Posterior cingulate gyrus (tissue), 11 donors: ENCODE results near the gene ATP11A.

Experiments used
- DNase-seq, 10 donors: peaks; one replicate each; pipeline versions ENCODE4 v3.0.0 to v3.0.0-alpha.2; 2020 to 2021; ENCODE audit warnings: mixed read lengths in 3 of 10
- intact Hi-C: fragments of 100-400 bp; cut with DNase I; formaldehyde crosslinking; loops from one replicate; pipeline ENCODE4 v1.15.1; 2023

ATP11A gene

DNA sequence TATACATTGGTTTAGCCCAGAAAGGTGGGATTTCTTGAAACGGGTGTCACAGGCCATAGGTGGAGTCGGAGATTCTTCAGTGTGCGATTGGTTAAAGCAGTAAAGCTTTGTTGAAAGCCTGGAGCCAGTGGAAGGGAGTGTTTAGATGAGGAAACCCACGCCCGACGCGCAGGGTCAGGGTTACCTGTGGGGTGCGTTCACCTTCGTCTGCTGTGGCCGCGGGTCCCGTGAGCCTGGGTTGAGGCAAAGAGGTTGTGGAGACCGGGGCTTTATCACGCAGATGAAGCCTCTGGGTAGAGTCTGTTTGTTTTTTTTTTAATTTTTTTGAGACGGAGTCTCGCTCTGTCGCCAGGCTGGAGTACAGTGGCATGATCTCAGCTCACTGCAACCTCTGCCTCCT lies 30.4 kb downstream of the ATP11A start:
- DNase-seq, result peak in 3 of 10 donors; percentile 32 to 57 (median 35)
- intact Hi-C loops, result no loop called here

DNA sequence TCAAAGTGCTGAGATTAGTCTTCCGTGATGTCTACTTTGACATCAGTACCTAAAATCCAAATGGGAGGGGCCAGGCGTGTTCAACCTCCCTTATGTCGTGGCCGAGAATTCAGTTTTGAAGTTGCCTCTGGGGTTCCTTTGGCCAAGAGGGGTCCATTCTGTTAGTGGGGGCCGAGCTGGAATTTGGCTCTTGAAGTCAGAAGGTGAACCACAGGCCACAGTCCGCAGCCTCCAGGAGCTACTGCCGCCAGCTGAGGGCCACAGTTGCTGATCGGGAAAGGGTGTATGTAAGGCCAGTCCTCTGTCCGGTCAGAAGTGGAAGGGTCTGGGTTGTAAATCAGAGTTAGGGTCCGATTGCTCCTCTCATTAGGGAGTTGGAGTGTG lies 31.0 kb downstream of the ATP11A start:
- intact Hi-C loops, result no loop called here
- peak in 1 of 10 donors; percentile 27 for DNase-seq

DNA sequence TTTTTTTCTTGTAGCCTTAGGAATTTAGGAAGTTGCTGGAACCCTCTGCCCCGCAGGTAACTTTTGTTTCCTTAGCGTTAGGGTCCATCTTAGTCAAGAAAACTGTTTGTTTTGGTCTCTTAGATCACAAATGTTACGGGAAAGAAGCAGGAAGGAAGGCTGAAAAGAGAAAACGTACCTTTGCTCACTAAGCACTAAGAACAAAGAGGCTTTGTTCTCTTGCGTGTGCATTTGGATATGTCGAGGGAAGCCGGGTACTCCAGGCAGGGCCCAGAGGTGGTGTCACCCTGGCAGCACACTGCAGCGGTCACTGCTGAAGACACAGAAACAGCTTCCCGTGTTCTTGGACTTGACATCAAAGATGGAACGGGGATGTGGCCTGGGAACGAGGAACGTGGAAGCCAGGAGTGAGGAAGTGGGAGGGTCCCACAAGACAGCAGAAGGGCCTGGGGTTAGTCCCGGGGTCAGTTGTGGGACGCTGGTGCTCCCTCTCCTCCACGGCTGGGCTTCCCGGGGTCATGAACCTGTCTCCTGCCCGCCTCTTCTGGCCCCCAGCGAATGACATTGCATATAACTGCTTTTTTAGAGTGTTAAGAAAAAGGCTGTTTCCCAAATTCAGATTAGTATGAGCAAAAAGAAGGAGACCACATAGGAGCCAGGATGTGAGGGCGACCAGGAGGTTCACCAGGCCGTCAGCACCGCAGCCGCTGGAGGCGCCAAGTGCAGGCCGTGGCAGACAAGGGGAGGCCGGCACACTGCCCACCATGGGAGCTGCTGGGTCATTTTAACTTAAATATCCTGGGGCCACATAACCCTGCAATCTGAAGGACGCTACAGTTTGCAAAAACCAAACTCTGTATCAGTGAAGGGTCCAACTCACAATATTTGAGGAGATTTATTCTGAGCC lies 31.6 kb downstream of the ATP11A start:
- peak in 3 of 10 donors; percentile 40 to 77 (median 72) for DNase-seq
- intact Hi-C loops, result no loop called here

DNA sequence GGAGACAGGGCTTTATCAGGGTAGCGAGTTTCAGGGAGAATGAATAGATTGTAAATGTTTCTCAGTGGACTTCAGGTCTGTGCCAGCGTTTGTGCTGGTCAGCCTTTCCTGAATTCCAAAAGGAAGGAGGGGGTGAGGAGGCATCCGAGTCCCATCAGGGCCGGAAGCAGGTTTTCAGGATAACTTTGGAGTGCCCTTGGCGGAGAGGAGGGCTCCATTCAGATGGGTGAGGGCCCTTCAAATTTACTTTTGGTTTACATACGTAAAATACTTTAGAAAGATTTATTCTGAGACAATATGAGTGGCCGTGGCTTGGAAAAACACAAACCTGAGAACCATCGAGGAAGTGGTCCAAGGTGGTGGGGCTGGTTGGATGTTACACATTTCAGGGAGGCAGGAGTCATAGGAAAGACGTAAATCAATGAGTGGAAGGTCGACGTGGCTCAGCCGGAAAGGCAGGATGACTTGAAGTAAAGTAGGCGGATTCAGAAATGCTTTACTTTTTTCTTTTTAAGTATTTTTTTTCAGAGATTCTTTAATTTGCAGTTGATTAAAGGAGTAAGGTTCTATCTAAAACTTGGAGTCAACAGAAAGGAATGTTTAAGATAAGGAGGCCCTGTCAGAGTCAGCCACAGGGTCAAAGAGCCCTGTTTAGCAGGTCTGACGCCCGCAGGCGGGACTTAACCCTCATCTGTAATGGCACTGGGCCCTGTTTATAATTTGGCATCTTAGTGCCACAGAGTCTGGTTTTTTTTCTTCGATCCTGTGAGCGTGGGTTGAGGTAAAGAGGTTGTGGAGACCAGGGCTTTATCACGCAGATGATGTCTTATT lies 32.8 kb downstream of the ATP11A start:
- peak in 2 of 10 donors; percentile 39 to 52 for DNase-seq
- intact Hi-C loops, result no loop called here

DNA sequence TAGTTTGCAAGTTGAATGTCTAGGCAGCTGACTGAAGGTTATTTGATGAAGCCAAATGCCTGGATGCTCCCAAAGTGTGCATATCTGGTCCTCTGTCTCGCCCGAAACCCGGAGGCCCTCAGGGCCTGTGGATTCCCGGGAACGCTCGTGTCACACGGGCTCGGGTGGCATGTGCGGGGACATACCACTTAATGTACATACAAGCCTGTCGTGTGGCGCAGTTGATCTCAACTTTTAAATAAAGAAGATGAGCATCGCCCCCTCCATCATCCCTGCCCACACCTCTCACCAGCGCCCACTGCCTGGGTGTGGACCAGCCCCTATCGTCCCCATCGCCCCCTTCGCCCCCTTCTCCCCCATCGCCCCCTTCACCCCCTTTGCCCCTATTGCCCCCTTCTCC lies 33.9 kb downstream of the ATP11A start:
- intact Hi-C loops, result no loop called here
- DNase-seq, result peak in 2 of 10 donors; percentile 49 to 74

DNA sequence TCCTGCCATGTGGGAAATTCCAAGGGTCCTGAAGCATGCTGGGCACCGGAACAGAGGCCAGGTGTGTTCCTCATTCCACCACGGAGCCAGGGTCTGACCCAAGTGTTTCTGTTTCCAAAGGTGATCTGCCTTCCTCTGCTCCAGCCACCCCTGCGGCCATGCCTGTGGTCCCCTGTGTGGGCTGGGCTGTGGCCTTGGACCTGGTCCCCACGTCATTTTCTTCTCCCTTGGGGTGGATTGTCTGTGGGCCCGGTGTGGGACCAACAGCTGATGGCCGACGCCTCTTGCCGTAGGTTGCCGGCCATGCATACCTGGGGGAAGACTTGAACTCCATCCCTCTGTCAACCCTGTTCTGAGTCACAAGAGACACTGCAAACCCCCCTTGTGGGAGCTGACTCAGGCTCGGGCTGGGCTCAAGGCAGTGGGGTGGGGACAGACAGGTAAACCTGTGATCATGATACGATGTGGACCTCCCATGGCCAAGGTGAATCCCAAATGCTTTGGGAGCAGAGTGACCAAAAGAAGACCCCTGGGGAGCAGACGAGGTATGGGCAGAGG lies 35.0 kb downstream of the ATP11A start:
- peak in 3 of 10 donors; percentile 47 to 62 (median 56) for DNase-seq
- intact Hi-C loops, result no loop called here

DNA sequence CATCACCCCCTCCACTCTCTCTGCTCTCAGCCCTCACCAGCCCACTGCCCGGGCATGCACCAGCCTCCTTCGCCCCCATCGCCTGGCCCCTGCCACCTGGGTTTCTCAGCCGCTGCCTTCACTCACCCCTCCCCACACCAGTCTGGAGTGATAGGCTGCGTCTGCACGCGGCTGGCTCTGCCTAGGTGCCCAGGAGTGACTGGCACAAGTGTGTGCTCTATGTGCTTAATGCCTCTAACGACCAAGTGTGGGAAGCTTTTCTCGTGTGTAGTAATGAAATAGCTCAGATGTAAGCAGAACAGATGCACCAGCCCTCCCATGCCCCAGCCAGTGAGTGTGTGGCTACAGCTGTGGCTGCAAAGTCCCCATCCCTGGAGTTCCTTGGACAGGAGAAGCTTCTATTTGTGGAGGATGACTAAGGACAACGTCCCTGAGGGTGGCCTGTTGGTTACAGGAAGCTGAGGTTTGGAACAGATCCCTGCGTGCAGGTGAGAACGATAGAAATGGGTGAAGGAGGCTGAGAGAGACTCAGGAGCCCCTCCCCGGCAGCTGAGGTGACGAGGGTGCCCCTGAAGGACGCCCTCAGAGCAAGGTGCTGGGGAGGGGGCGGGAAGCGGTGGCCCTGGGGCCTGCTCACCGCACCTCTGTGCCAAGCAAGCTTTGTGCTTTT lies 35.6 kb downstream of the ATP11A start:
- peak in 2 of 10 donors; percentile 71 to 82 for DNase-seq
- intact Hi-C loops, result no loop called here

DNA sequence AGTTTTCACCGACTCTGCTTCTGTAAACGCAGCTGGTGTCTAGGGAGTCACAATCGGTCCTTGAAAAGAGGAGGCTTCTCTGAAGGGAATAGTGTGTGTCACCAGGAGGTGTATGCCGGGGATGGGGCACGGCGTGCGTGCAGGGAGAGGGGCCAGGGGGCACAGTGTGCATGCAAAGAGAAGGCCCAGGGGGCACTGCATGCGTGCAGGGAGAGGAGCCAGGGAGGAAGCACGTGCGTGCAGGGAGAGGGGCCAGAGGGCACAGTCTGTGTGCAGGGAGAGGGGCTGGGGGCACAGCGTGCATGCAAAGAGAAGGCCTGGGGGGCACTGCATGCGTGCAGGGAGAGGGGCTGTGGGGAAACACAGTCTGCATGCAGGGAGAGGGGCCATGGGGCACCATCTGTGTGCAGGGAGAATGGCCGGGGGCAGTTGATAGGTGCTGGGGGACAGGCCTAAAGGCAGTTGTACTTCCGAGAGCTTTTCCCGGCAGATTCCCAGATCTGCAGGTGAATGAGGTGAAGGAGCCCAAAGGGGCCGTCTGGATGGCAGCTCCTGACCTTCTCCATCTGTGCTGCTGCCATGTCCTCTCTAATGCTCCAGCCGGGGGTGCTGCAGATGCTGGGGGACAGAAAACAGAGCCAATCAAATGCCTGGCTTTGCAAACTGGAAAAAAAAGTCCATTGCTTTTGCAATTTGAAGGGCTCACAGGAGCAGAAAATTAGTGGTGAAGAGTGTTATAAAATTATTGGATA lies 36.4 kb downstream of the ATP11A start:
- peak in 3 of 10 donors; percentile 51 to 80 (median 67) for DNase-seq
- intact Hi-C loops, result no loop called here

DNA sequence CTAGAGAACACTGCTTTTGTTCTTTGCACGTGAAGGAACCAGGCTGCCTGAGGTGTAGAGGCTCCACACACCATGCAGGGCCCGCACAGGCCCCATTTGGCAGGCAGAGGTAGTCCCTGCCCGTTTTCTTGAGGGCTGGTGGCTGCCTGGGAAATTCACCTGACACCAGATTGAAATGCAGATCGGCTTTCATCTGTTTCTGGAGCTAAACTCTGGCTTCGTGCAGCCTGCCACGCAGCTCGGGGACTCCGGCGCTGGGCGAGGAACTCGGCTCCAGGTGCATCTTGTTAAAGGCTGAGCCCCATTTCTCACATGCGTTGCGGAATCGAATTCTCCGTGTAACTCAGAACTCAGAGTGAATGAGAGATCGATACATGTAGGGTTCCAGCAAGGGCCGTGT lies 37.7 kb downstream of the ATP11A start:
- peak in 3 of 10 donors; percentile 16 to 71 (median 52) for DNase-seq
- intact Hi-C loops, result no loop called here

DNA sequence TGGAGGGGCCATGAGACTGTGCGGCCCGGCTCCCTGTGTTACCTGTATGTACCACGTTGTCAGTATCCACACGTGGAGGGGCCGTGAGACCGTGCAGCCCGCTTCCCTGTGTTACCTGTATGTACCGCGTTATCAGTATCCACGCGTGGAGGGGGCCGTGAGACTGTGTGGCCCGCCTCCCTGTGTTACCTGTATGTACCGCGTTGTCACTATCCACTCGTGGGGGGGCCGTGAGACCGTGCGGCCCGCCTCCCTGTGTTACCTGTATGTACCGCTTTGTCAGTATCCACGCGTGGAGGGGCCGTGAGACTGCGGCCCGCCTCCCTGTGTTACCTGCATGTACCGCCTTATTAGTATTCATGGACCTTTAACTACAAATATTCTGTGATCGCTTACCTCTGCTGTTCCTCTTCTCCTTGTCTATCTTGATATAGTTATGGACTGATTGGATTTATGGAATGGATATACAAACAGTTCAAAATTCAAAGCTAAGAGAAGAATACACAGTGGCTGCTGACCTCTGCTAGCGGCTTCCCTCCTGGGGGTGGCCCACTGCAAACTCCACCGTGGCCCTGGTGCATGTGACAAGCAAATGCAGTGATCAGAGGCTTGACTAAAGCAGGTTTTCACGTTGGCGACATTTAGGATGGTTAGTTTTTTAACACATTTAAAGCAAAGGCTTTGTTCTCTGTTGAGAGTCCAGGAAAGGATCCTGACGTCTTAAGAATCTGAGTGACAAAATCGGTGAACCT lies 38.7 kb downstream of the ATP11A start:
- intact Hi-C loops, result no loop called here
- peak in 3 of 10 donors; percentile 32 to 47 (median 41) for DNase-seq

DNA sequence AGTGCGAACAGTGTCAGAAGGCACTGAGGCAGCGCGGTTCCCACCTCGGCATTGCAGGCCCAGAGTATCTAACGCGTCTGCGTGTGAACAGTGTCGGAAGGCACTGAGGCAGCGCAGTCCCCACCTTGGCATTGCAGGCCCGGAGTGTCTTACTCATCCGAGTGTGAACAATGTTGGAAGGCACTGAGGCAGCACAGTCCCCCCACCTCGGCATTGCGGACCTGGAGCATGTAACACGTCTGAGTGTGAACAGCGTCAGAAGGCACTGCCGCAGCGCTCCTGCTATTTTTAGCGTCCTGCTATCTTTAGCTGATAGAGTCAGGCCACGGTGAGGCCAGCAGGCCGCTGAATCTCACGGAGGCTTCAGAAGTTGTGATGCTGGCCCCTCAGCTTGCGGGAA lies 39.6 kb downstream of the ATP11A start:
- intact Hi-C loops, result no loop called here
- DNase-seq, result peak in 3 of 10 donors; percentile 66 to 85 (median 71)

DNA sequence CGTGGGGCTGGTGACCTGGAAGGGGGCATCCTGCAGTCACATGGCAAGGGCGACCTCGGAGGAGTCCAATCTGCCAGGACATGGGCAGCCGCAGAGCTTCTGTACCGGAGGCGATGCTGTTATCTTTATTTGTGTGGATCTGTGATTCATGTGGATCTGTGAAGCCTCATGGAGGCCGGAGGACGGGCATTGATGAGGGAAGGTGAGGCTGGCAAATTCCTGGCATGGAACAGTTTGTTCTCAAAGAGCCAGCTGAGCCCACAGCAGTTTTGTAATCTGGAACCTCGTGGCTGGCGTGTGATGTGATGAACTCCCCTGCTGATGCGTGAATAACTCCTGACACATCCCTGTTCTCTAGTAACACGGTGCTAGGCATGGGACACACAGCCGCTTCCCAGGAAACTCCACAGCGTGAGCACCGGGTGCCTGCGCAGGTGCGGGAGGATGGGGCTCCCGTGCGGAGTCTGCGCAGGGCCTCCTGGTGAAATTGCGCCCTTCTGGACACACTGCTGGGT lies 40.4 kb downstream of the ATP11A start:
- intact Hi-C loops, result no loop called here
- DNase-seq, result peak in 3 of 10 donors; percentile 60 to 72 (median 69)

DNA sequence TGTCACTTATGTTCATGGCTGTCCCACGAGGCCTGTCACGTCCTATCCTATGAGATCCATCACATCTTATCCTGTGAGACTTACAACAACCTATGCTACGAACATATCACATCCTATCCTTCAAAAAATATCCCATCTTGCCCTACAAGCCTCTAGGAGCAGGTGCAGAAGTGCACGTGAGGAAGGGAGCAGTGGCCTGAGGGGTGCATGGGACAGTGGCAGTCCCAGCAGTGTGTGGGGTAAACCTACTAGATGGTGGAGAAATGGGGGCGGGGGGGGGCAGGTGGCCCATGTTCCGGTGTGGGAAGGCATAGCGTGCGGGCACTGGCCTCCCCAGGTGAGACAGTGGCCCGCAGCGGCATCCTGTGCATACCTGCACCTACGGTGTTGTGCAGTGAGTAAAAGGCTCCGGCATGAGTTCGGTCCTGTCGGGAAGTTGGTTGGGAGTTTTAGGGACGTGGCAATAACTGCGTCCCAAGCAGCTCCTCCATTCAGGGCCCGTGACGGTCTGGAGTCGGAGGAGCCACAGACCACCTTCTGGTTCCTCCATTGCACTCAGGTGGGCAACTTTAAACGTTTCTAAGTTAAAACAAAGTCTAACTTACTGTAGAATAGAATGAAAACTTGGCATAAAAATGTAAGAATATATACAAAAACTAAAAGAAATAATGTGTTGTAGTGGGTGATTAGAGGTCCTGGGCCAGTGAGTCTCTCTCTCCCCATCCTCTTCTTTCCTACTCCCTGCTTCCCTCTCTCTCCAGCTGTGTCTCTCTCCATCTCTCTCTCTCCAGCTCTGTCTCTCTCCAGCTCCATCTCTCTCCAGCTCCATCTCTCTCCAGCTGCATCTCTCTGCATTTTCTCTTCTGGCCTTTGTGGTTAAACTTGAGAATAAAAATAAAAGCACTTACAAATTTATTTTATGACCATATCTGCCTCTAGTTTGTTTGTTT lies 42.1 kb downstream of the ATP11A start:
- intact Hi-C loops, result no loop called here
- peak in 3 of 10 donors; percentile 32 to 55 (median 38) for DNase-seq

DNA sequence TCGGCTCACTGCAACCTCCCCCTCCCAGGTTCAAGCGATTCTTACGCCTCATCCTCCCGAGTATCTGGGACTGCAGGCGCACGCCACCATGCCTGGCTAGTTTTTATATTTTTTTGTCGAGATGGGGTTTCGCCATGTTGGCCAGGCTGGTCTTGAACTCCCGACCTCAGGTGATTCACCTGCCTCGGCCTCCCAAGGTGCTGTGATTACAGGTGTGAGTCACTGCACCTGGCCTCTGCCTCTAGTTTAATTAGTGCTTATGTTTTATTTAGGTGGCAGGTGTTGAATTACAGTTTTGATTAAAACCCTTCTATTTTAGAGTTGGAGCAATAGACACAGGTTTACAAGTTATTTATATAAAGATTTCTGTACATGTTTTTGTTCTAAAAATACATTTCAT lies 42.8 kb downstream of the ATP11A start:
- intact Hi-C loops, result no loop called here
- peak in 2 of 10 donors; percentile 39 to 59 for DNase-seq

DNA sequence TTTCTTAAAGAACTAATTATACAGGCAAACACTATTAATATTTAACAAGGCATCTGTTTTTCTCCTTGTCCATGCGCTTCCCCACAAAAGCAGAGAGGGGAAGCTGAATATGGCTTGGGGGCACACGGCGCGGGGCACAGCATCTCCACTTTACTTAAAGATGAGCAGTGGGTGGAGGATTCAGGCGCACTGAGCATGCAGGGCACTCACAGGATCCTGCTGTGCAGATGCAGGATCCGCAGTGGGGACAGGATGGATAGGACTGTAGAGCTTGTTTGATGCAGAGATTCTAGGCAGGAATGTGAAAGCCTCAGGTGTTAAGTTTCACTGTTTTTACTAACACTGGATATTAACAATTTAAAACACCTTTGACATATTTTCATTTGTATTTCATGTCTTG lies 43.3 kb downstream of the ATP11A start:
- DNase-seq, result peak in 1 of 10 donors; percentile 37
- intact Hi-C loops, result no loop called here

DNA sequence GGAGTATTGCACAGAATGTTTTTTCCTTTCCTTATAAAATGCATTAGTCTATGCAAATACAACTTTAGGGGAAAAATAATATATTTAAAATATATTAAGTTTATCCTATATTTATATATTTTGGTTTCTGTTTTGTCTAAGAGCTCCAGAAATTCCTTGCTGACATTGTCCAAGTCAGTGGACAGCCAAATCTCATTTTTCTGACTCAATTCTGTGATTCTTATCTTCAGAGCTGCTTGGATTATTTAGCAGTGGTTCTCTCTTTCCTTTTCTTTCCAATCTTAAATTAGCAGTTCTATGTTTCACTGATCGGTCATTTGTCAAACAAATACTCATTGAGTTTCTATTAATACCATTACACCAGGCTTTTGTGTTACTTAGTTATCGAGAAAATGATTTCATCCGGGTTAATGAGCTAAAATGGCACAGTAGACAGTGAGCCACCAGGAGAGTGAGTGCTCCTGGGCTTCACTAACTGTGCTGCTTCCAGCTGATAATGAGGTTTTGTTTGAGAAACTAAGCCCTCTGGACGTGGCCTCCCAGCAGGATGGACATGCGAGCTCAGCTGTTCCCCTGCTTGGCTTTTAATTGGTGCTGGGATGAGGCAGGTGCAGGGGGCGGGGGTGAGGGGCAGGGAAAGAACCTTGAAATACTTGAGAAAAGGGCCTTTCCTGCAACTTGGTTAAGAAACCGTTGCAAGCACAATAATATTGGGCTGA lies 44.0 kb downstream of the ATP11A start:
- intact Hi-C loops, result no loop called here
- DNase-seq, result peak in 2 of 10 donors; percentile 27 to 35
